B cell (primary cell): ENCODE results near the gene PYGM. TPM values are rescaled to one million over a fixed set of nuclear protein-coding genes. Genes with fewer than 3 reads are reported as not detected.

Source experiments
- ATAC-seq: fragments of 200-7000 bp; cut with Tn5 transposase; one replicate; pipeline ENCODE4 v1.10.0; 2021; ENCODE audit warnings: low read depth, mild to moderate bottlenecking, moderate number of reproducible peaks, moderate library complexity
- CTCF ChIA-PET: fragments of 350-600 bp; sonication (Branson Sonifier 250); formaldehyde crosslinking; loops from one replicate; lab custom pipeline; 2021; ENCODE audit warnings: antibody characterized with exemption, inconsistent platforms; lab: Charles Lee
- POLR2A ChIA-PET: fragments of 350-600 bp; sonication (Branson Sonifier 250); formaldehyde crosslinking; loops from one replicate; lab custom pipeline; 2021; ENCODE audit warnings: antibody characterized with exemption; lab: Charles Lee
- DNase-seq: peaks from one replicate; pipeline ENCODE4 v3.0.0; 2013
- H2AFZ ChIP-seq: 2 replicates; pipeline ENCODE4 v1.6.1; 2012; ENCODE audit warnings: mild to moderate bottlenecking, low read depth, low read length; ENCODE audit not compliant: insufficient read depth, poor library complexity, severe bottlenecking
- H3K27ac ChIP-seq, 2 donors: 1 replicate in 1 of 2; 2 replicates in 1 of 2; pipeline ENCODE4 v1.5.1; 2012 to 2013; ENCODE audit warnings: low read length in 2 of 2, mild to moderate bottlenecking in 2 of 2, moderate library complexity in 1 of 2
- H3K27me3 ChIP-seq, 4 experiments: fragments of 200-600 bp in 1 of 4; sonication (generic) in 1 of 4; replicated peaks in 1 of 4; 1 replicate in 2 of 4; 2 replicates in 2 of 4; pipeline versions ENCODE4 v1.6.1 to v1.7.0; 2013 to 2016; ENCODE audit warnings: low read length in 3 of 4, mild to moderate bottlenecking in 2 of 4, mixed read lengths in 1 of 4, moderate library complexity in 1 of 4; ENCODE audit not compliant: insufficient read depth in 4 of 4, control insufficient read depth in 3 of 4; ENCODE audit errors: control extremely low read depth in 1 of 4
- H3K36me3 ChIP-seq, 2 experiments: replicated peaks in 1 of 2; 1 replicate in 1 of 2; 2 replicates in 1 of 2; pipeline versions ENCODE4 v1.6.1 to v1.7.1; 2013; ENCODE audit warnings: low read length in 1 of 2; ENCODE audit not compliant: insufficient read depth in 2 of 2, control insufficient read depth in 1 of 2; ENCODE audit errors: control extremely low read depth in 1 of 2, extremely low read depth in 1 of 2
- H3K4me1 ChIP-seq, 2 donors: fragments of 200-600 bp in 1 of 2; sonication (generic) in 1 of 2; 1 replicate in 1 of 2; 2 replicates in 1 of 2; pipeline versions ENCODE4 v1.5.1 to v1.6.1; 2013 to 2017; ENCODE audit warnings: low read length in 2 of 2; ENCODE audit not compliant: control insufficient read depth in 2 of 2, insufficient read depth in 2 of 2
- H3K4me2 ChIP-seq: replicated peaks from 2 replicates; pipeline ENCODE3; 2012; ENCODE audit warnings: mild to moderate bottlenecking, low read depth, low read length; ENCODE audit not compliant: poor library complexity, severe bottlenecking
- H3K4me3 ChIP-seq, 5 experiments: fragments of 200-600 bp in 1 of 5; sonication (generic) in 1 of 5; 1 replicate in 3 of 5; 2 replicates in 2 of 5; pipeline versions ENCODE4 v1.5.1 to v1.7.0; 2011 to 2016; ENCODE audit warnings: low read length in 4 of 5, mild to moderate bottlenecking in 4 of 5, low read depth in 2 of 5, control low read depth in 1 of 5, moderate library complexity in 1 of 5; ENCODE audit not compliant: insufficient read depth in 1 of 5; ENCODE audit errors: control extremely low read depth in 1 of 5, extremely low read depth in 1 of 5
- H3K79me2 ChIP-seq: fragments of 200-600 bp; sonication (generic); one replicate; pipeline ENCODE4 v1.6.0; 2016; ENCODE audit warnings: low read length; ENCODE audit not compliant: control insufficient read depth, insufficient read depth
- H3K9ac ChIP-seq: fragments of 200-600 bp; sonication (generic); 2 replicates; pipeline ENCODE4 v1.6.1; 2017; ENCODE audit warnings: mild to moderate bottlenecking, low read length, moderate library complexity
- H3K9me3 ChIP-seq, 3 donors: one replicate each; pipeline versions ENCODE4 v1.6.1 to v1.7.1; 2013; ENCODE audit warnings: low read length in 2 of 3; ENCODE audit not compliant: control insufficient read depth in 2 of 3, insufficient read depth in 1 of 3; ENCODE audit errors: control extremely low read depth in 1 of 3
- H4K20me1 ChIP-seq: 2 replicates; pipeline ENCODE4 v1.6.0; 2012; ENCODE audit warnings: mild to moderate bottlenecking, low read length; ENCODE audit not compliant: insufficient read depth, control insufficient read depth, poor library complexity, severe bottlenecking
- H3K27ac Mint-ChIP-seq: one replicate; pipeline ENCODE4 v1.8.0; 2021; ENCODE audit warnings: mixed read lengths
- H3K27me3 Mint-ChIP-seq: one replicate; pipeline ENCODE4 v1.8.0; 2021; ENCODE audit warnings: mixed read lengths
- H3K4me1 Mint-ChIP-seq: one replicate; pipeline ENCODE4 v1.8.0; 2021; ENCODE audit warnings: mixed read lengths
- H3K4me3 Mint-ChIP-seq: one replicate; pipeline ENCODE4 v1.8.0; 2021; ENCODE audit warnings: mixed read lengths
- H3K9me3 Mint-ChIP-seq: one replicate; pipeline ENCODE4 v1.8.0; 2022; ENCODE audit warnings: mixed read lengths; ENCODE audit not compliant: insufficient read depth
- EZH2 ChIP-seq: IDR thresholded peaks from 2 replicates; pipeline ENCODE4 v1.6.1; 2012; ENCODE audit warnings: borderline replicate concordance, low read depth, mild to moderate bottlenecking, moderate library complexity, low read length; ENCODE audit not compliant: insufficient read depth, poor library complexity, severe bottlenecking
- WGBS: methylation state at CpG from one replicate; pipeline ENCODE4 v1.1.5; 2013; ENCODE audit warnings: missing lambda C conversion rate; ENCODE audit not compliant: insufficient coverage; 5-methylcytosine and 5-hydroxymethylcytosine counted together
- intact Hi-C: fragments of 100-400 bp; cut with micrococcal nuclease; formaldehyde crosslinking; loops from one replicate; pipeline ENCODE4 v1.10.0; 2022
- polyA plus RNA-seq: library from polyadenylated mRNA; depleted of rRNA; stranded (reverse); fragments of >200 nt; gene quantifications from 2 replicates; pipeline ENCODE4 v1.2.3, GENCODE V29; 2012
- total RNA-seq, 2 donors: library from RNA; stranded (reverse); fragments of 120-200 nt in 1 of 2; gene quantifications; 1 replicate in 1 of 2; 2 replicates in 1 of 2; pipeline versions ENCODE4 v1.2.3 to v1.2.4, GENCODE V29; 2013 to 2022
- TF ChIP-seq, protein P1 (sequence below): fragments of 200-600 bp; IDR thresholded peaks from one replicate; pipeline ENCODE4 v1.8.0; 2022; ENCODE audit warnings: antibody characterized with exemption, mild to moderate bottlenecking

The PYGM gene
- total and polyA plus RNA-seq, 2 donors (not counting 1 experiment from before 2014, with no cell fraction given): 9.3 to 9.6 TPM

DNA sequence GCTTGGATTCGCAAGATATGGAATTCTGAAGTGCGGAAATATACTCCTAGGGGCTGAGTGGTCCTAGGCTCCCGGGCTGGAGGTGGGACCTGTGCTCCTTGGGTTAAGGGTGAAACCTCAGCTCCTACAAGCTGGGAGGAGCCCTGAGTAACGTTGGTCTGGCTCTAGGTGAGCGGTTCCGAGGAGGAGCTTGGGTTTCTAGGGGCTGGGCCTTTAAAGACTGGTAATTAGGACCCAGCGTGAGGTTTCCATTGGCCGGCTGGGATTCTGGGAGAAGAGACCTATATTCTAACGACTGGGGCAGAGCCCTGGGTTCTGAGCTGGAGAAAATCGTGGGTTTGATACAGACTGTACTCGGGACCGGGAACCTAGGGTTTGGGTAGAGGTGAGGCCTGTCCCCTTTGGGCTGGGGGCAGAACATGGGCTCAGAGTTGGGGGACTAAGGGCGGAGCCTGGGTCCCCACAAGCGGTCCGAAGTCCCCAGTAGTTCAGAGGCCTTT lies 44.1 kb upstream of the PYGM start:
- no peaks in the 10 kb centered on the region for H3K9me3 Mint-ChIP-seq
- POLR2A ChIA-PET: interaction anchor here (0.7 to 4.9 kb wide), 4 partner anchors 9 to 60 kb away, joined by 3 to 40 read pairs (median 6); partner anchors contain the start of gene RASGRP2
- H3K27me3 Mint-ChIP-seq: no peaks in the 10 kb centered on the region
- H3K27ac ChIP-seq: peak overlapping the region; percentile 74 to 82
- peaks cover 0 to 50% of the 10 kb centered on the region in 2 experiments for H3K36me3 ChIP-seq
- CTCF ChIA-PET: interaction anchor here (0.6 to 7.3 kb wide), 8 partner anchors 9 to 60 kb away, joined by 3 to 73 read pairs (median 4); partner anchors contain the start of genes CDC42BPG and RASGRP2
- peak overlapping the region; percentile 94 for H3K4me2 ChIP-seq
- peaks cover 43 to 51% of the 10 kb centered on the region in 2 donors for H3K4me1 ChIP-seq
- H3K4me3 Mint-ChIP-seq: peak overlapping the region; percentile 90
- H3K4me1 Mint-ChIP-seq: peaks cover 41% of the 10 kb centered on the region
- peak overlapping the region; percentile 84 for H3K27ac Mint-ChIP-seq
- intact Hi-C loops: loop anchor here (1.0 to 5.0 kb wide), 4 partner anchors 40 to 333 kb away; partner anchors contain the start of genes CDC42BPG and EHD1
- no peak for TF ChIP-seq EZH2
- peak overlapping the region; percentile 76 for H3K9ac ChIP-seq
- peaks cover 11% of the 10 kb centered on the region for H4K20me1 ChIP-seq
- peaks cover 76% of the 10 kb centered on the region for H3K79me2 ChIP-seq
- DNase-seq (peak; percentile 32), ATAC-seq (no peak)
- no peaks in the 10 kb centered on the region for H3K27me3 ChIP-seq
- H2AFZ ChIP-seq: peak overlapping the region; percentile 73
- H3K9me3 ChIP-seq: no peaks in the 10 kb centered on the region
- peak overlapping the region; percentile 54 to 96 (median 67) for H3K4me3 ChIP-seq
- 53% methylated on average over 15 of the region's 15 CpGs for WGBS

DNA sequence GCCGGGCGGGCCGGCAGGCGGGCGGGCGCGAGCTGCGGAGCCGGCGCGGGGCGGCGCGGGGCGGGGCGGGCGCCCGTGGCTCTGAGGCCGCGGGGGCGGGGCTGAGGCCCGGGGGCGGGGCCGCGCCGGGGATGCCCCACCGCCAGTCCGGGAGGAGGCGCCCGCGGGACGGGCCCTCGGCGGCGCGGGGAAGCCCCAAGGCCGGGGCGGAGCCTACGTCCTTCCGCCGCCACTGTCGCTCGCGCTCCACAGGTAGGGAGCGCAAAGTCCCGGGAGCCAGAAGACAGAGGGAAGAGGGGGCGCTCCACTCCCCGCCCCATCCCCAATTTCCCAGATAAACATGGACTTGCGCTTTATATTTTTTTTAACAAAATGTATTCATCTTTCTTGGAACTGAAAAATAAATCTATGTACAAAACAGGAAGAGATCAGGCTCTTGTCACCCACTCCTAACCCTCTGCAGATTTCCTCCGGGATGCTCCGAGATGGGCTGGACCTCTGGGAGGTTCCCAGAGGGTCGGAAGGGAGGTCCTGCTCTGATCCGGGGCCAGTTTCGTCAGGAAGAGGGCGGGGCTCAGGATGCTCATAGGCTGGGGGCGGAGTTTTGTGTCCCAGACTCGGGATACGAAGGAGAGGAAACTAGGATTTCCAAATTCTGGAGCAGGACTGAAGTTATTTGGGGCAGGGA lies 43.5 kb upstream of the PYGM start, which contains the start of gene MAP4K2:
TSS of gene MAP4K2 (minus strand) at position 57 of the 688 bp plus-strand sequence. CDS start 65 bp downstream, outside the sequence.
- Mint-ChIP-seq H3K27ac (peak within 1 kb of the TSS; percentile 92), H3K4me3 (peak within 1 kb of the TSS; percentile 90), H3K9me3 (no peaks in the 10 kb centered on the region), H3K4me1 (peaks cover 45% of the 10 kb centered on the region), H3K27me3 (no peaks in the 10 kb centered on the region)
- Histone ChIP-seq H3K9me3 (no peaks in the 10 kb centered on the region), H3K4me1 (peaks cover 46 to 54% of the 10 kb centered on the region in 2 donors), H3K4me3 (peak within 1 kb of the TSS; percentile 66 to 96 (median 71)), H3K4me2 (peak within 1 kb of the TSS; percentile 98), H3K9ac (peak within 1 kb of the TSS; percentile 76), H4K20me1 (peaks cover 11% of the 10 kb centered on the region), H3K79me2 (peaks cover 75% of the 10 kb centered on the region), H3K27ac (peak within 1 kb of the TSS; percentile 74 to 90), H3K36me3 (peaks cover 0 to 54% of the 10 kb centered on the region in 2 experiments), H2AFZ (peak within 1 kb of the TSS; percentile 73), H3K27me3 (no peaks in the 10 kb centered on the region)
- CTCF ChIA-PET: interaction anchor here (0.6 to 7.3 kb wide), 7 partner anchors 10 to 60 kb away, joined by 3 to 73 read pairs (median 4); partner anchors contain the start of genes CDC42BPG, RASGRP2 and SF1
- POLR2A ChIA-PET: interaction anchor here (0.7 to 4.9 kb wide), 6 partner anchors 8 to 59 kb away, joined by 3 to 40 read pairs (median 8); partner anchors contain the start of genes RASGRP2 and SF1
- DNase-seq (peak; percentile 90), ATAC-seq (peak; percentile 83)
- WGBS: under 1% methylated on average over 53 of the region's 58 CpGs
- TF ChIP-seq, protein P1, sequence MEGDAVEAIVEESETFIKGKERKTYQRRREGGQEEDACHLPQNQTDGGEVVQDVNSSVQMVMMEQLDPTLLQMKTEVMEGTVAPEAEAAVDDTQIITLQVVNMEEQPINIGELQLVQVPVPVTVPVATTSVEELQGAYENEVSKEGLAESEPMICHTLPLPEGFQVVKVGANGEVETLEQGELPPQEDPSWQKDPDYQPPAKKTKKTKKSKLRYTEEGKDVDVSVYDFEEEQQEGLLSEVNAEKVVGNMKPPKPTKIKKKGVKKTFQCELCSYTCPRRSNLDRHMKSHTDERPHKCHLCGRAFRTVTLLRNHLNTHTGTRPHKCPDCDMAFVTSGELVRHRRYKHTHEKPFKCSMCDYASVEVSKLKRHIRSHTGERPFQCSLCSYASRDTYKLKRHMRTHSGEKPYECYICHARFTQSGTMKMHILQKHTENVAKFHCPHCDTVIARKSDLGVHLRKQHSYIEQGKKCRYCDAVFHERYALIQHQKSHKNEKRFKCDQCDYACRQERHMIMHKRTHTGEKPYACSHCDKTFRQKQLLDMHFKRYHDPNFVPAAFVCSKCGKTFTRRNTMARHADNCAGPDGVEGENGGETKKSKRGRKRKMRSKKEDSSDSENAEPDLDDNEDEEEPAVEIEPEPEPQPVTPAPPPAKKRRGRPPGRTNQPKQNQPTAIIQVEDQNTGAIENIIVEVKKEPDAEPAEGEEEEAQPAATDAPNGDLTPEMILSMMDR: no peak
- TF ChIP-seq EZH2: no peak
- intact Hi-C loops: loop anchor here (1.0 to 5.0 kb wide), 4 partner anchors 41 to 334 kb away; partner anchors contain the start of genes CDC42BPG and EHD1
